Hematopoietic multipotent progenitor cell treated with erythropoietin and hydrocortisone succinate and interleukin-3 and kit ligand, for 4 days (in vitro differentiated cells): ENCODE results near the gene SELENOK.
"Not testable (repeated sequence)": the region's sequence is repeated elsewhere in the genome, so short reads cannot be mapped to it uniquely, and the experiment has no call there.

Experiments used
- DNase-seq: peaks from one replicate; pipeline ENCODE4 v3.0.0-alpha.2; 2015

The SELENOK gene

DNA sequence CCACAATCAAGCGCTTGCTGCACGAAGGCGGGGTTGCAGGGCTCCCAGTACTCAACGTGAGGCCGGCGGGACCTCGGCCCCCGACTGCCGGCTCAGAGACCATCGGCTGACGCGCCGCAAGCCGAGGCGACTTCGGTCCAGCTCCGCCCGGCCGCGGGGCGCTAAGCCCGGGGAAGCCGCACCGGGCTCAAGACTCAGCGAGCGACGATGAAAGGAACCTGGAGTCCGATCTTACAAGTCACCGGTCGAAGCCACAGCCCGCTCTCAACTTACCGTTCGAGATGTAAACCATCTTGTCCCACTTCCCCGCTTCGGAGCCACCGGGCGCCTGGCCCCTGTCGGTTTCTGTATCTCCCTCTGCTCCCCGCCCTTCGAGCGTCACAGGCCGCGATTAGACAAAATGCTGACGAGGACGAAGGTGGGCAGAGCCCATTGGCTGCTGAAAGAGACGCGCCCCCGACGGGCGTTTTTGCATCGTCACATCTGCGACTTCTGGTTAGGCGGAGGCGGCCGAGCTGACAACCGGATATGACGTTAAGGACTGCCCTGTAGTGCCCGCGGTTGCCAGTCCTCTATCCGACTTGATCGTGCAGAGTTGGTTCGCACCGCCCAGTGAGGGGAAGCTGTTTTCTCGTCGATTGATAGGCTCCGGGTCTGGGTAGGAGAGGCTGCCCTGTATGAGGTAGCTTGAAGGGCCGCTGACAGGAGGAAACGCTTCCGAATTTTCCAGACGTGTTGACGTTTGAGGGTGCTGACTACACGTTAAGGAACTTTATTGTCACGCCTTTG lies at the start of gene SELENOK:
TSS of gene SELENOK (minus strand) at position 363 of the 789 bp plus-strand sequence.
- peak; percentile 100 for DNase-seq

- no peak for DNase-seq
These were observed 49.5 kb upstream of the SELENOK start for GRCh38 chr3:53941184-53941583.

- no peak for DNase-seq
These were observed 49.0 kb upstream of the SELENOK start for GRCh38 chr3:53940623-53941022.

GRCh38 chr3:53939813-53940212 lies 48.2 kb upstream of the SELENOK start:
- peak; percentile 7 for DNase-seq

DNA sequence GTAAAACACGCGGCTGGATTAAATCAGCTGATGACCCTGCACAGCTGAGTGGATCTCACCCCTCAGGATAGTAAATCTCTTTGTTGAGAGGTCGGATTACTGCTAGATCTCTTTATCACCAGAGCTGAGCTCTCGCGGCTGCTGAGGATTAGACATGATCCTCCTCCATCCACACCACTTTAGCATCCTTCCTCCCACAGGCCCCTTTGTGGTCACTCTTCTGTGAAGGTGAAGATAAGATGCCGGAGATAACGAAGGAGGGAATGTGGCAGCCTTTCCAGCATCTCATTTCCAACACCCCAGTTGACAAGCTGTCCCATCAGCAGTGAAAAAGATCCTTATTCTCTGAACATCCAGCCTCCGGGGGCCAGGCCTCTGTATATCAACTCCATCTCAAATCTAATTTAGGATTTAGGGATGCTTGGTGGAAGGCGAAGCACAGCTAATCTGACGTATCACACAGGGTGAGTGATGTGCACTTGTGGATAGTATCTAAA lies 47.5 kb upstream of the SELENOK start:
- DNase-seq, result no peak

GRCh38 chr3:53938645-53939044 lies 47.0 kb upstream of the SELENOK start:
- peak; percentile 77 for DNase-seq

DNA sequence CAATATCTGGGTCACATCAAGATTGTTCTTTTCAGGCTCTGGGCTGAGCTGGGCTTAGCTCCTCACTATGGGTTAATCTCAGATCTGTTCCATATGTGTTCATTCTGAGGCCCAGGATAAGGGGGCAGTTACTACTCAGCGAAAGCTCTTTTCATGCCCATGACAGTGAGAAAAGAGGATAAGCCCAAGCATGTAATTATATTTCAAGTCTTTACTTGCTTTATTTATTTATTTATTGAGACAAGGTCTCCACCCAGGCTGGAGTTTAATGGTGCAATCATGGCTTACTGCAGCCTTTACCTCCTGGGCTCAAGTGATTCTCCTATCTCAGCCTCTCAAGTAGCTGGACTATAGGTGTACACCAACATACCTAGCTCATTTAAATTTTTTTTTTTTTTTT lies 44.7 kb upstream of the SELENOK start:
- no peak for DNase-seq

DNA sequence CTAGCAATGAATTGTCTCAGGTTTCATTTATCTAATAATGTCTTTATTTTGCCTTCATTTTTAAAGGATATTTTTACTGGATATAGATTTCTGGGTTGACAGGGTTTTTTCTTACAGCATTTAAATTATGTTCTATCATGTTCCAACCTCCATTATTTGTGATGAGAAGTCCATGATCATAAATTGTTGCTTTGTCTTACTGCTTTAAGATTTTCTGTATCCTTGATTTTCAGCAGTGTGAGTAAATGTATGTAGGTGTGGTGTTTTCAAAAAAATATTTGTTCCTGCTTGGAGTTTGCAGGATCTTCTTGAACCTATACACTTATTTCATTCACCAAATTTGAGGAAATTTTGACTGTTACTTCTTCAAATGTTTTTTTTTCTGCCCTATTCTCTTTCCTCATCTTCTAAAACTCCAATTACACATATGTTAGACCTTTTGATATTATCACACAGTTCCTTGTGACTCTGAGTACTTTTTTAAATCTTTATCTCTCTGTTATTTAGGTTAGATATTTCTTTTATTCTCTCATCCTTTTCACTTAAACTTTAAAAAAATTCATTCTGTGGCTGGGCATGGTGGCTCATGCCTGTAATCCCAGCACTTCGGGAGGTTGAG lies 43.7 kb upstream of the SELENOK start:
- DNase-seq, result no peak

DNA sequence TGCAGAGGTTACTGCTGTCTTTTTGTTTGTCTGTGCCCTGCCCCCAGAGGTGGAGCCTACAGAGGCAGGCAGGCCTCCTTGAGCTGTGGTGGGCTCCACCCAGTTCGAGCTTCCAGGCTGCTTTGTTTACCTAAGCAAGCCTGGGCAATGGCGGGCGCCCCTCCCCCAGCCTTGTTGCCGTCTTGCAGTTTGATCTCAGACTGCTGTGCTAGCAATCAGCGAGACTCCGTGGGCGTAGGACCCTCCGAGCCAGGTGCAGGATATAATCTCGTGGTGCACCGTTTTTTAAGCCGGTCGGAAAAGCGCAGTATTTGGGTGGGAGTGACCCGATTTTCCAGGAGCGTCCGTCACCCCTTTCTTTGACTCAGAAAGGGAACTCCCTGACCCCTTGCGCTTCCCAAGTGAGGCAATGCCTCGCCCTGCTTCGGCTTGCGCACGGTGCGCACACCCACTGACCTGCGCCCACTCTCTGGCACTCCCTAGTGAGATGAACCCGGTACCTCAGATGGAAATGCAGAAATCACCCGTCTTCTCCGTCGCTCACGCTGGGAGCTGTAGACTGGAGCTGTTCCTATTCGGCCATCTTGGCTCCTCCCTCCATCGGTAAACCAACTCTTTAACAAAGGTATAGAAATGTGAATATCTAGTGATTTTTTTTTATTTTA lies 35.7 kb upstream of the SELENOK start:
- DNase-seq, result not testable (repeated sequence)

- DNase-seq, result peak; percentile 56
These were observed 29.6 kb upstream of the SELENOK start for GRCh38 chr3:53921296-53921695.

DNA sequence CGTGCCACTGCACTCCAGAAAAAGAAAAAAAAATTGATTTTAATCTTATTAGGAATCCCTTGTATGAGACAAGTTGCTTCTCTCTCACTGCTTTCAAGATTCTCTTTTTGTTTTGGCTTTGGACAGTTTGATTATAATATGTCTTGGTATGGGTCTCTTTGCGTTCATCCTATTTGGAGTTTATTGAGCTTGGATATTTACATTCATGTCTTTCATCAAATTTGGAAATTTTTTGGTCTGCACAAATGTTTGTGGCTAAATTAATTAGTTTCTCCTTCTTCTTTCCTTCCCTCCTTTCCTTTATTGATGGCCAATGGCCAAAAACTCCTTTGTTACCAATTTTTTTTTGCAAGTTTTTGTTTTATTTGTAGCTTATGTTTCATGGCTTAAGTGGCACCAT lies 28.1 kb upstream of the SELENOK start:
- DNase-seq, result no peak

GRCh38 chr3:53913401-53913800 lies 21.7 kb upstream of the SELENOK start:
- no peak for DNase-seq

DNA sequence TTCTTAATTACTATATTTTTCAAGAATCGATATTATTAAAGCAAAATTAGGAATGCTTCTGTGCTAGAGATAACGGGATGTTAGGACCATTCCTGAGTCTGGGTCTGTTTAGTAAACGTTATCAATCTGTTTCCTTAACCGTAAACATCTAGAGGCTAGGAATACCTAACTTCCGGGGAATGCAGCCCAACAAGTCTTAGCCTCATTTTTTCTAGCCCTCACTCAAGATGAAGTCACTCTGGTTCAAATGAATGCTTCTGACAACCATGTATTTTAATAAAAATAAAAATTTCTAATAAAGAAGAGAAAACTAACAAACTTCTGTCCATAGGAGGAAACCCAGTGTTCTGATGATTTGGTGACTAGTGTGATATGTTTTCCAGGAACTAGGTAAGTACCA lies 11.1 kb upstream of the SELENOK start:
- no peak for DNase-seq

- DNase-seq, result no peak
These were observed 10.4 kb upstream of the SELENOK start for GRCh38 chr3:53902067-53902466.

GRCh38 chr3:53900666-53901331 lies 9.1 kb upstream of the SELENOK start:
- no peak for DNase-seq

- DNase-seq, result no peak
These were observed 8.1 kb upstream of the SELENOK start for GRCh38 chr3:53899750-53900149.

DNA sequence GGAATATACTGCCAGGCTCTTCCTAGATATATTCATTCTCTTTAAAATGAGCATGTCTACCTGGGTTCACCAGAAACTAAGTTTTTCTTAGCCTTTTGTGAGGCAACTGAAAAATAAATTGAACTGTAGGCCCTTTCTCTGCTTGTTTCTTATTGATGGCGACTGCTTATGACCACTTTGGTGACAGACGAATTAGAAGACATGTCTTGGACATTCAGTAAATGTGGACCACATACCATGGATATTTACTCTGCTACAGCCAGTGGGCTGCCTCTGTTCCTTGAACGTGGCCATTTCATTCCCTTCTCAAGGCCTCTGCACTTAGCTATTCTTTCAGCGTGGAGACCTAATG lies 603 bp upstream of the SELENOK start:
- no peak for DNase-seq

GRCh38 chr3:53890726-53891475 lies 758 bp downstream of the SELENOK start:
- peak; percentile 52 for DNase-seq

- peak; percentile 80 for DNase-seq
These were observed 3.4 kb downstream of the SELENOK start for GRCh38 chr3:53888232-53888631.

DNA sequence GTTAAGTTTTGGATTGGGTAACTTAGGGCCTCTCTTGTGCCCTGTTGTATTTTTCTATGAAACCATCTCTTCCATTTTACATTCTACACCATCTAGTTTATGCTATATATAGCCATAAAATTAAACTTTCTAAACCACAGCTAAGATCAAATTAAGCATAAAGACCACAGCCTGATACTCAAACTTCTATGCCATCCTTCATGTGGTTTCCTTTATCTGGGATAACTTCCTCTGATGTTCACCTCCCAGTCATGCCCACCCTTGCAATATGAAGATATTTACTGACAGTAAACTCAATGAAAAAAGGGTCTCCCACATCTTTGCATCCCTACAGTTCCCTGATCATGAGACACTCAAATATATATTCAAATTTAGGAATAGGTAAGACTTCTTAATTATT lies 4.2 kb downstream of the SELENOK start:
- DNase-seq, result peak; percentile 20

- no peak for DNase-seq
These were observed 6.4 kb downstream of the SELENOK start for GRCh38 chr3:53885239-53885638.

GRCh38 chr3:53884623-53885022 lies 7.0 kb downstream of the SELENOK start:
- DNase-seq, result no peak

DNA sequence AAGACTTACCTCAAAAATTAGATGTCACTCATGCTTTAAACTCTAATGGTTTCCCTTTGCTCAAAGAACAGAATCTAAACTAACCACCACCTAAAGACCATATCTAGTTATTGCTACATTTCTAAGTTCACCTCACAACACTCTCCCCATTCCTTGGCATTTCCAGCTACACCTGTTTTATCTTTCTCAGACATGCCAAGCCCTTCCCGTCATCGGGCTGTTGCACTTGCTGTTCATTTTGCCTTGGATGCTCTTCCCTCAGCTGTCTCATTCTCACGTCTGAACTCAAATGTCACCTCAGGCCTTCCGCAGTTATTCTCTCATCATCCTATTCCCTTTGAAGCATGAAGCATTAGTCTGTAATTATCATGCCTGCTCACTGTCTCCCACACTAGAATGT lies 8.7 kb downstream of the SELENOK start:
- DNase-seq, result no peak
